Peyer's patch (tissue), 4 donors: ENCODE data around the gene SPANXN1. TPM values are rescaled to one million over a fixed set of nuclear protein-coding genes. Genes with fewer than 3 reads are reported as not detected.
"Not testable (repeated sequence)": the region's sequence is repeated elsewhere in the genome, so short reads cannot be mapped to it uniquely, and the experiment has no call there.

ENCODE experiments used
- DNase-seq, 3 donors: peaks; one replicate each; pipeline ENCODE4 v3.0.0-alpha.2; 2017 to 2019
- H3K27ac ChIP-seq, 4 donors: fragments of 200-600 bp; sonication (generic); one replicate each; pipeline ENCODE4 v1.5.1; 2016 to 2019
- H3K27me3 ChIP-seq, 2 donors: fragments of 200-600 bp; sonication (generic); one replicate each; pipeline ENCODE4 v1.5.1; 2019
- H3K36me3 ChIP-seq, 3 donors: fragments of 200-600 bp; sonication (generic); one replicate each; pipeline ENCODE4 v1.5.1; 2016 to 2019
- H3K4me1 ChIP-seq, 4 donors: fragments of 200-600 bp; sonication (generic); one replicate each; pipeline ENCODE4 v1.5.1; 2016 to 2019
- H3K4me3 ChIP-seq, 4 donors: fragments of 200-600 bp; sonication (generic); 1 replicate in 3 of 4; 2 replicates in 1 of 4; pipeline ENCODE4 v1.5.1; 2016 to 2019; ENCODE audit warnings: mild to moderate bottlenecking in 1 of 4
- H3K9me3 ChIP-seq, 4 donors: fragments of 200-600 bp; sonication (generic); one replicate each; pipeline ENCODE4 v1.5.1; 2016 to 2019; ENCODE audit warnings: mild to moderate bottlenecking in 1 of 4
- CTCF ChIP-seq, 6 experiments: fragments of 450-650 bp in 4 of 6; fragments of 200-600 bp in 2 of 6; sonication (generic) in 1 of 6; IDR thresholded peaks; one replicate each; pipeline ENCODE4 v1.5.1; 2017 to 2019; ENCODE audit warnings: antibody characterized with exemption in 6 of 6, mild to moderate bottlenecking in 3 of 6, moderate library complexity in 1 of 6
- POLR2A ChIP-seq, 2 donors: fragments of 450-650 bp; IDR thresholded peaks; one replicate each; pipeline ENCODE4 v1.5.1; 2017; ENCODE audit warnings: antibody characterized with exemption in 2 of 2, mild to moderate bottlenecking in 2 of 2, moderate library complexity in 2 of 2
- total RNA-seq, 4 donors: library from RNA; depleted of rRNA; stranded (reverse); fragments of >200 nt; gene quantifications; one replicate each; pipeline ENCODE4 v1.1.0, GENCODE V29; 2016

The SPANXN1 gene
- not detected for total RNA-seq

- not testable (repeated sequence) for H3K27me3 ChIP-seq, H3K4me3 ChIP-seq, H3K4me1 ChIP-seq, H3K27ac ChIP-seq, DNase-seq, H3K36me3 ChIP-seq, H3K9me3 ChIP-seq
Measured at GRCh38 chrX:145247203-145247602, at the start of gene SPANXN1. SPANXN1 (plus strand) TSS chrX:145247503; CDS start chrX:145247587, 84 bp downstream.

- no peak for TF ChIP-seq POLR2A (IDR thresholded peaks at IDR 0.05)
- TF ChIP-seq CTCF (IDR thresholded peaks at IDR 0.05), result no peak
- H3K27me3 ChIP-seq, result no peaks in the 10 kb centered on the region
- H3K27ac ChIP-seq, result no peak overlapping the region
- H3K4me1 ChIP-seq, result no peaks in the 10 kb centered on the region
- H3K9me3 ChIP-seq, result no peaks in the 10 kb centered on the region
- H3K4me3 ChIP-seq, result no peak overlapping the region
- no peak for DNase-seq
- H3K36me3 ChIP-seq, result no peaks in the 10 kb centered on the region
Measured at GRCh38 chrX:145199078-145199477, 48.2 kb upstream of the SPANXN1 start.

GRCh38 chrX:145213504-145213903, 33.8 kb upstream of the SPANXN1 start:
- DNase-seq, result no peak

GRCh38 chrX:145292218-145292617, 44.9 kb downstream of the SPANXN1 start:
- TF ChIP-seq POLR2A (IDR thresholded peaks at IDR 0.05), result no peak
- TF ChIP-seq CTCF (IDR thresholded peaks at IDR 0.05), result no peak
- Histone ChIP-seq H3K9me3 (no peaks in the 10 kb centered on the region), H3K4me3 (no peak overlapping the region), H3K27me3 (no peaks in the 10 kb centered on the region), H3K4me1 (no peaks in the 10 kb centered on the region), H3K27ac (no peak overlapping the region), H3K36me3 (no peaks in the 10 kb centered on the region)
- DNase-seq, result no peak

More at GRCh38 chrX:145213504-145213903, 33.8 kb upstream of the SPANXN1 start:
- Histone ChIP-seq H3K27ac (no peak overlapping the region), H3K4me1 (no peaks in the 10 kb centered on the region), H3K9me3 (no peaks in the 10 kb centered on the region), H3K27me3 (no peaks in the 10 kb centered on the region), H3K4me3 (no peak overlapping the region), H3K36me3 (no peaks in the 10 kb centered on the region)
- TF ChIP-seq POLR2A (IDR thresholded peaks at IDR 0.05) (no peak), CTCF (IDR thresholded peaks at IDR 0.05) (no peak)
